ENCODE measurements around the gene MEN1.

MEN1 gene

GRCh38 chr11:64777449-64778222 is 32.7 kb downstream of the MEN1 start:
- Histone ChIP-seq H3K36me3 (ENCODE audit: insufficient read depth, low read length) (peaks cover 37% of the 10 kb centered on the region), H3K4me1 (ENCODE audit: insufficient read depth, low read length) (no peaks in the 10 kb centered on the region; the same call in 1 of the 2 replicates), H3K9me3 (ENCODE audit: control insufficient read depth, insufficient read depth, low read length) (no peaks in the 10 kb centered on the region)

GRCh38 chr11:64776875-64777274 is 33.5 kb downstream of the MEN1 start:
- no peaks in the 10 kb centered on the region for H3K9me3 ChIP-seq (ENCODE audit: control insufficient read depth, insufficient read depth, low read length)
- H3K4me1 ChIP-seq (ENCODE audit: insufficient read depth, low read length) = no peaks in the 10 kb centered on the region; the same call in 1 of the 2 replicates
- H3K36me3 ChIP-seq (ENCODE audit: insufficient read depth, low read length) = peaks cover 45% of the 10 kb centered on the region
- peak overlapping the region; percentile 84; the same call in 1 of the 2 replicates for H3K9ac ChIP-seq (ENCODE audit: low read depth, low read length)

More at GRCh38 chr11:64777449-64778222, 32.7 kb downstream of the MEN1 start:
- peak overlapping the region; percentile 84 for H3K9ac ChIP-seq (ENCODE audit: low read depth, low read length)

- Histone ChIP-seq H3K4me1 (ENCODE audit: insufficient read depth, low read length) (no peaks in the 10 kb centered on the region; the same call in 1 of the 2 replicates), H3K9ac (ENCODE audit: low read depth, low read length) (peak overlapping the region; percentile 84; the same call in 1 of the 2 replicates), H3K36me3 (ENCODE audit: insufficient read depth, low read length) (peaks cover 48% of the 10 kb centered on the region), H3K9me3 (ENCODE audit: control insufficient read depth, insufficient read depth, low read length) (no peaks in the 10 kb centered on the region)
Measured at GRCh38 chr11:64776425-64776824, 33.9 kb downstream of the MEN1 start.

- Histone ChIP-seq H3K9me3 (ENCODE audit: control insufficient read depth, insufficient read depth, low read length) (no peaks in the 10 kb centered on the region), H3K4me1 (ENCODE audit: insufficient read depth, low read length) (no peaks in the 10 kb centered on the region; the same call in 1 of the 2 replicates), H3K9ac (ENCODE audit: low read depth, low read length) (no peak overlapping the region), H3K36me3 (ENCODE audit: insufficient read depth, low read length) (peaks cover 70% of the 10 kb centered on the region)
Measured at GRCh38 chr11:64774144-64774543, 36.2 kb downstream of the MEN1 start.

GRCh38 chr11:64772303-64773018 is 37.9 kb downstream of the MEN1 start:
- H3K9ac ChIP-seq (ENCODE audit: low read depth, low read length) = no peak overlapping the region
- H3K4me1 ChIP-seq (ENCODE audit: insufficient read depth, low read length) = no peaks in the 10 kb centered on the region; the same call in 1 of the 2 replicates
- no peaks in the 10 kb centered on the region for H3K9me3 ChIP-seq (ENCODE audit: control insufficient read depth, insufficient read depth, low read length)
- H3K36me3 ChIP-seq (ENCODE audit: insufficient read depth, low read length) = peaks cover 84% of the 10 kb centered on the region

GRCh38 chr11:64771861-64772260 is 38.5 kb downstream of the MEN1 start:
- peaks cover 89% of the 10 kb centered on the region for H3K36me3 ChIP-seq (ENCODE audit: insufficient read depth, low read length)
- H3K4me1 ChIP-seq (ENCODE audit: insufficient read depth, low read length) = no peaks in the 10 kb centered on the region; the same call in 1 of the 2 replicates
- H3K9me3 ChIP-seq (ENCODE audit: control insufficient read depth, insufficient read depth, low read length) = no peaks in the 10 kb centered on the region
- no peak overlapping the region for H3K9ac ChIP-seq (ENCODE audit: low read depth, low read length)

- Histone ChIP-seq H3K9me3 (ENCODE audit: control insufficient read depth, insufficient read depth, low read length) (no peaks in the 10 kb centered on the region), H3K36me3 (ENCODE audit: insufficient read depth, low read length) (peaks cover 74% of the 10 kb centered on the region), H3K4me1 (ENCODE audit: insufficient read depth, low read length) (peaks cover 1% of the 10 kb centered on the region), H3K9ac (ENCODE audit: low read depth, low read length) (no peak overlapping the region)
Measured at GRCh38 chr11:64770120-64770519, 40.2 kb downstream of the MEN1 start.

GRCh38 chr11:64769283-64769682 is 41.1 kb downstream of the MEN1 start:
- Histone ChIP-seq H3K9me3 (ENCODE audit: control insufficient read depth, insufficient read depth, low read length) (no peaks in the 10 kb centered on the region), H3K9ac (ENCODE audit: low read depth, low read length) (no peak overlapping the region), H3K36me3 (ENCODE audit: insufficient read depth, low read length) (peaks cover 76% of the 10 kb centered on the region), H3K4me1 (ENCODE audit: insufficient read depth, low read length) (peaks cover 10% of the 10 kb centered on the region)

- Histone ChIP-seq H3K9ac (ENCODE audit: low read depth, low read length) (no peak overlapping the region), H3K9me3 (ENCODE audit: control insufficient read depth, insufficient read depth, low read length) (no peaks in the 10 kb centered on the region), H3K4me1 (ENCODE audit: insufficient read depth, low read length) (peaks cover 20% of the 10 kb centered on the region), H3K36me3 (ENCODE audit: insufficient read depth, low read length) (peaks cover 69% of the 10 kb centered on the region)
Measured at GRCh38 chr11:64768300-64768694, 42.1 kb downstream of the MEN1 start.

GRCh38 chr11:64767344-64768299 is 42.7 kb downstream of the MEN1 start:
- Histone ChIP-seq H3K9ac (ENCODE audit: low read depth, low read length) (no peak overlapping the region), H3K36me3 (ENCODE audit: insufficient read depth, low read length) (peaks cover 63% of the 10 kb centered on the region), H3K4me1 (ENCODE audit: insufficient read depth, low read length) (peaks cover 26% of the 10 kb centered on the region), H3K9me3 (ENCODE audit: control insufficient read depth, insufficient read depth, low read length) (no peaks in the 10 kb centered on the region)

- Histone ChIP-seq H3K36me3 (ENCODE audit: insufficient read depth, low read length) (peaks cover 55% of the 10 kb centered on the region), H3K9ac (ENCODE audit: low read depth, low read length) (no peak overlapping the region), H3K4me1 (ENCODE audit: insufficient read depth, low read length) (peaks cover 34% of the 10 kb centered on the region)
Measured at GRCh38 chr11:64766881-64767280, 43.5 kb downstream of the MEN1 start.

GRCh38 chr11:64765851-64766665 is 44.3 kb downstream of the MEN1 start:
- no peaks in the 10 kb centered on the region for H3K9me3 ChIP-seq (ENCODE audit: control insufficient read depth, insufficient read depth, low read length)
- peaks cover 38% of the 10 kb centered on the region for H3K4me1 ChIP-seq (ENCODE audit: insufficient read depth, low read length)
- no peak overlapping the region for H3K9ac ChIP-seq (ENCODE audit: low read depth, low read length)
- peaks cover 48% of the 10 kb centered on the region for H3K36me3 ChIP-seq (ENCODE audit: insufficient read depth, low read length)

More at GRCh38 chr11:64766881-64767280, 43.5 kb downstream of the MEN1 start:
- H3K9me3 ChIP-seq (ENCODE audit: control insufficient read depth, insufficient read depth, low read length) = no peaks in the 10 kb centered on the region

GRCh38 chr11:64765291-64765850 is 45.0 kb downstream of the MEN1 start:
- Histone ChIP-seq H3K9ac (ENCODE audit: low read depth, low read length) (no peak overlapping the region), H3K36me3 (ENCODE audit: insufficient read depth, low read length) (peaks cover 42% of the 10 kb centered on the region), H3K9me3 (ENCODE audit: control insufficient read depth, insufficient read depth, low read length) (no peaks in the 10 kb centered on the region), H3K4me1 (ENCODE audit: insufficient read depth, low read length) (peaks cover 45% of the 10 kb centered on the region)
